GM18507 (cell line): Measurements from ENCODE around the gene GRIK4.

Experiments
- DNase-seq: peaks from one replicate; pipeline ENCODE4 v3.0.0; 2011; ENCODE audit warnings: low read depth; ENCODE audit not compliant: insufficient read length; ENCODE audit errors: extremely low spot score
- FAIRE-seq: peaks from 2 replicates; lab custom pipeline; 2011; peaks lifted over from hg19 to GRCh38; lab: Jason Lieb, UNC

GRIK4 gene

DNA sequence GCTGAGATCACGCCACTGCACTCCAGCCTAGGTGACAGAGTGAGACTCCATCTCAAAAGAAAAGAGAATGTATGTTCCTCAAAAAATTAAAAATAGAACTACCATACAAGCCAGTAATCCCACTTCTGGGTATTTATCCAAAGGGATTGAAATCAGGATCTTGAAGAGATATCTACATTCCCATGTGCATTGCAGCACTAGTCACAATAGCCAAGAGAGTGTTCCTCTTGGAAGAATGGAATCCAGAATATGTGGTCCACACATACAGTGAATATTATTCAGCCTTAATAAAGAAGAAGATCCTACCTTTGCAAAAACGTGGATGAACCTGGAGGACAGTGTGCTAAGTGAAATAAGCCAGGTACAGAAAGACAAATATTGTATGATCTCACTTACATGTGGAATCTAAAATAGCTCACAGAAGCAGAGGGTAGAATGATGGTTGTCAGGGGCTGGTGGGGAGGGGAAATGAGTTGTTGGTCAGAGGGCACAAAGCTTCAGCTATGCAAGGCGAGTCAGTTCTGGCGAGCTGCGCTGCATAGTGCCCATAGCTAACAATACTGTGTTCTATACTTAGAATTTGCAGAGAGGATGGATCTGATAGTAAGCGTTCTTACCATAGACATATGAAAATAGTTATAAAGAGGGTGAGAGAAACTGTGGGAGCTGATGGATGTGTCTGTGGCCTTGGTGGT lies 32.1 kb downstream of the GRIK4 start:
- DNase-seq (no peak), FAIRE-seq (no peak)

DNA sequence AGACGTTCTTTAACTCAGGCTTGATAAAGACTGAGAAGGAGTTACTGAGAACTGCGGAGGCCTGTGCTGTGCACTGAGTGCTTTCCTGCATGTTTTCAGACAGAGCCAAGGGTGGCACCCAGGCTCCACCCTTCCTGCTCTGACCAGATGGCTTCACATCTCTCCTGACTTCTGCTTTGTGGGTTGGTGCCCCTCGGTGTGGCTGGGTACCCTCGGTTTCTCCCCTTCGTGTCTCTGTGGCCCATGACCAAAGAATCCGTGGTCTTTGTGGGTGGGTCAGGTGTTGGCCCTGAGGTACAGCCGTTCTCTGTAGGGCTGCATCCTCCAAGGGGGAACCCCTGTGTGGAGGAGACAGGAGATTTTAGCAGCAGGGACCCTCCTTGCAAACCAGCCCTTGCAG lies 34.3 kb downstream of the GRIK4 start:
- DNase-seq (no peak), FAIRE-seq (no peak)

DNA sequence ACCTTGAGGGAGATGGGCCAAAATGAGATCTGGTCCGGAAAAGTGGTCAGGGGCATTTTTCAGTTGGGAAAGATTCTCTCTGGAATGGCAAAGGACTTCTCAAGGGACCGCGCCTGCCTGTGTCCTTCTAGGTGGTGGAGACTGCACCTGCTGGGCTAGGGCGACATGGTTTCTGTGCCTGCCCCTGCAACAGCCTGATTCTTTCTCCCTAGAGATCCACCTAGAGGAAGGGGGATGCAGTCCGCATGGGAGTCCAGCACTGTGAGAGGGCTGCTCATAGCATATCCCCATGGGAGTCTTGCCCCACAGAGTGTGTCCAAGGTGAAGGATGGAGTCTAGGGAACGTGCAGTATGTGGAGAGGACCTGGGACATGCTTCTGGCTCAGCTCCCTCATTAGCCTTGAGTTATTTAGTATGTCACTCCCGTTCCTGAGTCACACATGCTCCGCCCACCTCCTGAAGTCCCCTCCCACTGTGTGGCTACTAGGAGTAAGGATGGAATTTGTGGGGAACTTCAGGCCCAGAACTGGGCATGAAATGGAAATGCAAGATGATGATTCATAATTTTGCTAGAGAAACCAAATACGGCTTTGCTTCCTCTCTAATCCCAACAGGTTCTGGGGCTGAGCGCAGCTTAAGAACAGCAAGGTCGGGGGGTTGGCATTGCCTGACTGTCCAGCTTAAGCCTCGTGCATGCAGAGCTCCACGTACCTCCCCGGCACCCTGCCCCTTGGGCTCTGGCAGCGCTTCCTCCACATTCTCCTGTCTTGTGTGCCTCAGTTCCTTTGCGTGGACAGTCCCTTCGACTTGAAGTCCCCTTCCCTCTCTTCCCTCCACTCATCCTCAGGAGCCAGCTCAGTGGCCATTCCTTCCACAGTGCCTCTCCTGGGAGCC lies 35.0 kb downstream of the GRIK4 start:
- no peak for FAIRE-seq

DNA sequence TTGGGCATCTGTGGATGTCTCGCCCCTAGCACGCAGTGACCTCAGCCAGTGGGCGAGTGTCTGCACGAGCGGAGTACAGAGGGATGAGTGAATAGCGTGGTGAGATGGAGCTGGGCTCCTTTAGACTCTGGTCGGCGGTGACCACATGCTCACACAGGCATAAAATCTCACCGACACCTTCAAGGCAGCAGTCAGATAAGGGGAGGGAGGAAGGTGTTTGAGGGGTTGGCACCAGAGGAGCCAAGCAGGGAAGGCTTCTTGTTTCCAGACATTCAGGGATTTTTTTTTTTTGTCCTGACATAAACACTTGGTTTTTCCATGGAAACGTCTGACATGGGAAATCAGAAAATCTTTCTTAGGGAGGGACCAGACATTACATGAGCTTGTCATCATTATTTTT lies 35.8 kb downstream of the GRIK4 start:
- FAIRE-seq (no peak), DNase-seq (no peak)

More for the DNA sequence above, 35.0 kb downstream of the GRIK4 start:
- DNase-seq = no peak

DNA sequence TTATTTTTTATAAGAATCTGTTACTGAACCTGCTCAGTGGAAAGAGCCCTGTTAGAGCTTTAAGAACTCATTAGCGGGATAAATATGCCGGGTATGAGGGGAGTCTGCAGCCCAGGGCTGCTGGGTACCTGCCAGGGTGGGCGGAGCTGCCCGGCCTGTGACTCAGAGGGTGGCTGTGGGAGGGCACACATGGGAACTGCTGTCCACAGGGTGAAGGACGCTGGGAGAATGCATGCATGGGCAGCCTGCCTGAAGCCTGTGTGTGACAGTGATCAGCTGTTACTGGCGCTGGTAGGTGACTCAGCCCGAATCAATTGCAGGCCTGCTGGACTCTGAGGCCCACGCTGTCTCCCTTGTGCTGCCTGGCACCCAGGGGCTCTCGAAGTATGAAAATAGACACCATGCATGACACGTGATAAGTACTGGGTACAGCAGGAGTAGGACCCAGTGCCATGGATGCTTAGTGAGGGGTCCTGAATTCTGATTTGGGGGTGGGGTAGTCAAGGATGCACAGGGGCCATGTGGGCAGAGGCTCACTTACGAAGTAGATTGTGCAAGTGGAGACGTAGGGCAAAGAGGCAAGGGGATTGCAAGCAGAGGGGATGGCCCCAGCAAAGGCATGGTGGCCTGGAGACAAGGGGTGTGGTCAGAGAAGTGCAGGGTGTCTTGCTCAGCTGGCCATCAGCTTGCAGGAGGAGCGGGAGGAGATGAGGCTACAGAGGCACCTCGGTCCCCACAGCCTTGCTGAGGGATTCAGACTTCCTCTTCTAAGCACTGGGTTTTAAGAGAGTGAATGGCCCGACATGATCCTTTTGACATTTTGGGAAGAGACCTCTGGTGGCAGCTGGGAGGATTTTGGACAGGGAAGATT lies 36.5 kb downstream of the GRIK4 start:
- DNase-seq = no peak

DNA sequence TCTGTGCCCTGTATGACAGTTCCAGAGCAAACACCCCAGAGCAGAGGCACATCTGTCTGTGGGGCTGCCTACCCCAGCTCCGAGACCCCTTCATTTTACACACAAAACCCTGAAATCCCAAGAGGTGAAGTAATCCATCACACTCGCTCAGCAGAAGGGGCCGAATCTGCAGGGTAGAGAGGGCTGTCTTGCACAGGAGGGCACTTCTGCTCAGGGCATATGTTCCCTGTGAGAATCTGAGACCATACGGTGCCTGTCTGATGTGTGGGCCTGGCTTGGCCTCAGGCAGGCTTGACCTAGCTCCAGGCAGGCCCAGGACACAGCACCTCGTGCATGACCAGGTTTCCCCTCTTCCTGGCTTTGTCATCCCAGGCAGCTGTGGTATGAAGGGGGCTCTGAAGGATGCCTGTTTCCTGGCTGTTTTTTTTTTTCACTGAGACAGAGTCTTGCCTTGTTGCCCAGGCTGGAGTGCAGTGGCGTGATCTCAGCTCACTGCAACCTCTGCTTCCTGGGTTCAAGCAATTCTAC lies 37.2 kb downstream of the GRIK4 start:
- DNase-seq (no peak), FAIRE-seq (no peak)

More for the DNA sequence above, 36.5 kb downstream of the GRIK4 start:
- no peak for FAIRE-seq

DNA sequence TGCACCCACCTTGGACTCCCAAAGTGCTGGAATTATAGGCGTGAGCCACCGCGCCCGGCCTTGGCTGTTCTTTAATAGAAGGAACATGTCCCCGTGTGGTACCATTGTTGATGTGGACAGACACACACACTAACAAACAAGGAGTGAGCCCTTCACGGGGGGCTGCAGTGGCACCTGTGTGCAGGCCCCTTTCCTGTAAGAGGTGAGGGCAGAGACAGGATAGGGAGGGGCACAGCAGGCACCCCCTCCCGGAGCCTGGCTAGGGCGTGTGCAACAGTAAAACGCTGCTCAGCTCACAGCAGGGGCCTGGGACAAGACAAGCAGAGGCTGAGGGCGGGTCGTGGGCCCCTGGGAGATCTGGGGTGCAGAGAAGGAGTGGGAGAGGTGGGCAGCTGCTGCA lies 37.8 kb downstream of the GRIK4 start:
- FAIRE-seq (no peak), DNase-seq (no peak)

DNA sequence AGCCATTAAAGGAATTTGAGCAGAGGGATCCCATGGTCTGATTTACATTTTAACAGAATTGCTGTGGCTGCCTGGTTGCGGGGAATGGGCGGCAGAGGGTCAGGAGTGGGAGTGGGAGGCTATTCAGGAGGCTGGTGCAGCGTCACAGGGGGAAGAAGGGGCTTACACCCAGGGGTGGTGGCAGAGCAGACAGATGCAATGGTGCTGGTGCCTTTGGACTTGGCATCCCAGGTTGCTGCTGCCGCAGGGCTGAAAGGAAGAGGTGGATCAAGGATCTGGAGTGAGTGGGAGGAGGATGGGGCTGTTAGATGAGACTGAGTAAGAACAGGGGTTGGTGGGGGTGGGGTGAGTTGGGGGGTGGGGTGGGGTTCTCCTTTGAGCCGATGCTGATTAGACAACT lies 38.5 kb downstream of the GRIK4 start:
- FAIRE-seq (no peak), DNase-seq (no peak)

DNA sequence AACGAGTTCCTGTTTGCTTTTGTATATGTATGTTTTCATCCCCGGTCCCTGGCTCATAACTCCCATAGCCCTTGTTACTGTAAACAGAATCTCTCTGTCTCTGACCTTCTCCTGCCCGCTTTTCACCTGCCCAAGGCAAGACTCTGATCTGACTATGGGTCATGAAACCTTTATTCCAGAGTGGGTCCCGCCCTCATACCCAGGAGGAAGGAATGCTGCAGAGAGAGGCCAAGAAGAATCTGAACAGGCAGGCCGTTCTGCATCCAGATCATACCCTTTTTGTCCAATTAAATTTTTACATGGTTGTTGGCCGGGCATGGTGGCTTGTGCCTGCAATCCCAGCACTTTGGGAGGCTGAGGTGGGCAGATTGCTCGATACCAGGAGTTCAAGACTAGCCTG lies 39.6 kb downstream of the GRIK4 start:
- DNase-seq (no peak), FAIRE-seq (no peak)

DNA sequence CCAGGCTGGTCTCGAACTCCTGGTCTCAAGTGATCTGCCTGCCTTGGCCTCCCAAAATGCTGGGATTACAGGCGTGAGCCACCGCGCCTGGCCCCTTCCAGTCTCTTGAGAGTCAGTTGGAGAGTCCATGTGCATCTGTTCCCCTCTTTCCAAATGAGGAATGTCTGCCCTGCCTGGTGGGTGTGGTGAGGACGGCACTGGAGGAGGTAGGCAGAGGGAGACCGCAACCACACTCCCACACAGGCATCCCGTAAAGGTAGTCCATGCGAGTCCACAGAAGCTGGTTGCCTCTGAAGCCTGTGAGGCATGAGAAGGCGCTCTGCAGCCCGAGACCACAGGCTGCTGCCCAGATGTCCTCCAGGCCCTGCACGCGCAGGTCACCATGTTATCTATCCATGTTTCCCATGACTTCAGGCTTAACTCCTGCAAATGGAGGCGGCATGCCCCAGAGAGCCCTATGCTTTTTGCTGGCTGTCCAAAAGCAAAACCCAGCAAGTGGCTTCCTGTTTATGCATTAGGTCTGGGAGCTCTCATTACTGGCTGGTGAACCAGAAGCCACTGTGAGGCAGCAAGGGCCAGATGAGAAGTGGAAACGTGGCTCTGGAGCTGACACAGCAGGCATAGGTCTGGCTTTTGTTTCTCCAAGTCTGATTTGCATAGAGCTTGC lies 43.4 kb downstream of the GRIK4 start:
- FAIRE-seq = no peak
- no peak for DNase-seq

DNA sequence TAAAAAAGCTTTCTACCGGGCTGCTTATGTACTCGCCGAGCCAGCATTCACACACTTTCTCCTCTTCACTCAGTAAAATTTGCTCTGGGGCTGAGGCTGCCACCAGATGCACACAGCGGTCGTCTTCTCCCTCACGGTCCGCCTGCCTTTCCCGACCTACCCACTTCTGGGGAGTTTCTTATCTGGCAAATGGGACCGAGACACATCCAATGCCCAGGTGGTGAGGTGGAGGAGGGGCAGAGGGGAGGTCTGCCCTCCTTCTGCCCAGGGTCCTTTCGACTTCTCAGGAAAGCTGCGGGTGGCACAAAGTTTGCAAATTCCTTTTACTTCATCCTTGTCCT lies 43.9 kb downstream of the GRIK4 start:
- FAIRE-seq = no peak

DNA sequence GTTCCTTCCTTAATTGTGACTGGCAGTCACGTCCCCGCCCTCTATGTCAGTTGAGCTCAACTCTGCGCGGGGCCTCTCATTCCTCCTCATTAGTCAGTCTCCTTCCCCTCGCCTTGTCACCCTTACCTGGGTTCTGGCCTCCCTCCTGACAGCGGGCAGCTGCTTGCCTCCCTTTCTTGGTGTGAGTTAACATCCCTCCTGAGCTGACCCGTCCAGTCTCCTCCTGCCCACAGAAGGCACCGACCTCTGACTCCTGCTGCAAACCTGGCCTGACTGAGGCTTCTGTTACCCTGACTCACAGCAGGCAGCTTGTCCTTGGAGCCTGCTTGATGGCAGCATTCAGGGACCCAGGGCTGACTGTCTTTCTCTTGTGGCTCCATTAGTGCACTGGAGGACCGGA lies 45.2 kb downstream of the GRIK4 start:
- no peak for DNase-seq

More for the DNA sequence above, 43.9 kb downstream of the GRIK4 start:
- no peak for DNase-seq

DNA sequence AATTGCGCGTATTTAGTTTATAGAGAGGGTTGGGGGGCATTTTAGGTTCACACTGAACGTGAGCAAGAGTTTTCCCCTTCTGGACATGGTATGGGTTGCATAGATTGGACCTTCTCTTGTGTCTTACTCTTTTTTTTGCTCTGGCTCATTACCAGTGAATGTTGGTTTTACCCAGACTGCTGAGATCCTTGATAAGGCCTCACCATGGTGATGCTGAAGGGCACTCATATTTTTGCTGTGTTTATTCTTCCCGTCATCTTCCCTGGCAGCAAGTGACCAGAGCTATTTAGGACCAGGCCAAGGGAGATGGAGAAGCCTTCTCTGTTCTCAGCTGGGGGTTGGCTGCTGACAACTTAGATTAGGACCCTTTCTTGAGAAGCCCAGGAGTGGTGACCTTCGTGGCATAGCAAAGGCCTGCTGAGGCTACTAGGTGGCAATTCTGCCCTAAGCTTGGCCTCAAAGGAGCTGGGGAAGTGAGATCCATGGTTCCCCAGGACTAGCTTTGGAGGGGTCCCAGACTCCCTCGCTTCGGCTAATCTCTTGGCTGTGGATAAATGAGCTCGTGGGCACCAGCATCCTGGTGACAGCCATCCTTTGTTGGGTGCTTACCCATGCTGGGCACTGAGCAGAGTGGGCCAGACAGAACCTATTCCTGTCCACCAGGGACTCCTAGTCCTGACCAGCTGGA lies 47.3 kb downstream of the GRIK4 start:
- no peak for DNase-seq
- no peak for FAIRE-seq

More for the DNA sequence above, 45.2 kb downstream of the GRIK4 start:
- FAIRE-seq = no peak

DNA sequence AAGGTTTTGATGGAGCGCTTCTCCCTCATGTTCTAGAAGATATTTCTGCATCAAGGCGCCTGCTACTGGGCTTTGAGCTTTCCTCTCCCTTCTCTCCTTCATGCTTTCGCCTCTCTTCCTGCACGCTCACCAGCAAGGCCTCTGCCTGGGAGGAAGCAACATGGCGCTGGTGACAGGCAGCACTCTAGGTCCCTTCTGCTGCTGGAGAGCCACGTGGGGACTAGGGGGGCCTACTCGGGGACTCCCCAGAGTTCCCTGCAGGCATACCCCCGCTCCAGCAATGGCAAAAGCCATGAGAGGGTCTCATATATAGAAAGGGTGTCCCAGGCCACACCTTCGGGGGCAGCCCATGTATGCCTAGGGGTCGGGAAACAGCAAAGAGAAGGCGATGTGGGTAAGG lies 49.7 kb downstream of the GRIK4 start:
- no peak for DNase-seq
- no peak for FAIRE-seq

DNA sequence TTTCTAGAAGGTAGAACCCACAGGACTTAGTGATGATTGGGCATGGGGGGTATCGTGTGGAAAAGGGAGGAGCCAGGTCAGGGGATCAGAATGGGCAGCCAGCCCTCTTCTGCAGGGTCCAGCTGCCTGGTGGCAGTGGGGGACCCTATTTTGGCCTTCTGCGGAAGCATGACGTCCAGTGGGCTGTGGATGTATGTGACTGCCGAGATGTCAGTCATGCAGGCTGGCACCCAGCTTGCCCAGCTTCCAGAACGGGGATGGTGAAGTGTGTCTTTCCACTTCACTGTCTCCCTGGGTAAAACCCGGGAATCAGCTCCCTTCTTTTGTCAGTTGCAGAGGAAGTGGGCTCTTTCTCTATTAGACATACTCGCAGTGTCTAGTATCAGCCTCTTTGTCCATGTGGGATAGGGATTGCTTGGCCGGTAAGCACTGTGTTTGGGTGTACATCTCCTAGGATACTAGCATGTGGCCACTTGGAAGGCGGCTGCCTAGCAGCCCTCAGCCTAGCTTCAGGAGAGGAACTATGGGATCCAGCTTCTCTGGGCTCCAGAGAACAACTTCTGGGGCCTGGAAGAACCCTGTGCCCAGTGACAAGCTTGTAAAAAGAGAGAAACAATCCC lies 51.4 kb downstream of the GRIK4 start:
- FAIRE-seq (no peak), DNase-seq (no peak)

DNA sequence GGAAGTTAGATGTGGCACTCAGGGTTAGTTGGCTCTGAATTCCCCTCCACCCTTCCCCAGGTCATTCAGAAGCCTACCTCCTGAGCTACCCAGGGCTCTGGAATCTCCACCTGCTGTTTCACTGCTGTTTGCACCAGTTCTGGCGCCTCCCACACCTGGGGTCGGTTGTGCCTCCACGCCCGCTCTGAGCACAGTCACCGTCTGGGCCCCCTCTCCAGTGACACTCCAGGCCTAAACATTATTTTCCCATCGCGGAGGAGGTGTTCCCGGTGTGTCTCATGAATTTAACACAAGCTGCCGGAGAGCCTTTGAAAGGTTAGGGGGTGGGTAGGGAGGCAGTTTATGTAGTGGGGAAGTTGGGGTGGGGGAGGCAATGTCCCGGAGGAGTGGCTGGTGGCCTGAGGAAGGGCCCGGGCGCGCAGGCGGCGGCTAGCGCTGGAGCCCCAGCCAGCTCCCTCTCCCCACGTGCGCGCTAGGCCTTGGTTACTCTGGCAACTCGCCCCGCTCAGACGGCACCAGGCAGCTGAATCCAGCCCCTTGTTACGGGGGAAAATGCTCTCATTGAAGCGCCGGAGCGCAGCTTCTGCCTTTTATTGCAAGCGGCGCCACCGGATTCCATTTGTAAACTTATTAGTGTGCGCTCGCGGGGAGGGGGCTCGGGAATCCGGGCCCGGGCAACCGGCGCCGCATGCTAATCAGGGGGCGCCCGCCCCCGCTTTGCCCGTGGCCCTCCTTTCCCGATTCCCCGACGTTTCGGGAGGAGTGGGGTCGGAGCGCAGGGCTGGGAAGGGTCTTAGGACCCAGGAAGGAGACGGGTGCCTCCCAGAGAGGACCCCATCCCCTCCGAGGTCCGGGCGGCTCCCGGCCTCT lies 52.4 kb downstream of the GRIK4 start:
- DNase-seq (no peak), FAIRE-seq (no peak)

DNA sequence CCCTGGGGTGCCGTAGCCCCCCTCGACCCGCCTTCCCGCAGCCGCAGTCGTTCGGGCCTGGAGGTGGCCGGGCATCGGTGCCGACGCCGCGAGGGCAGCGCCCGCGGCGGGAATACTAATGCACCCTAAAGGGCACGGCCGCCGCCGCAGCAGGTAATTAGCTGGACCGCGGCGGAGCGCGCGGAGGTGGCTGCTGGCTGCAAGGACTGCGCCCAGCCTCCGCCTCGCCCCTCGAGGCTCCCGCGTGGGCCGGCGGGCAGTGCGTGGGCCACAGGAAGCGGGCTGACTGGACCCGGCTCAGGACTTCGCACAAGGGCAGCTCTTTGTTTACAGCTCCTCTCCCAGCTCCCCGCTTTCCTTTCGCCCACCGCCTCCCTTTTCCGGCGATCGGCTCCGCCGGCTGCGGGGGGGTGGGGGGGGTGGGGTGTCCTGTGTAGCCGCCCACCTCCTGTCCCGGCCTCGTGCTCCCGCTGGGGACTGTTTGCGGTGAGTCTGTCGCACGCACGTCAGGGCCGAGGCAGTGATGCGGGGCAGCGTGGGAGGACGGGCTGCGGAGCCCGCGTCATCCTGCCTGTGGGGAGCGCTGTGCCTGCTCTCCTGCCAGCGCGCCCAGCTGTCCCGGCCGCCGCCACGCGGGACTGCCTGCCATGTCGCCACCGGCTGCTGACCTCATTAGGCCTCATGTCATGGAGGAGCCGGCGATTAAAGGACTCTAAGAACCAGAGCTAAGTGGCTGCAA lies 53.2 kb downstream of the GRIK4 start:
- peak; percentile 89 for DNase-seq
- peak; percentile 64 for FAIRE-seq
